ENCODE results near the gene WAPL.

WAPL gene

DNA sequence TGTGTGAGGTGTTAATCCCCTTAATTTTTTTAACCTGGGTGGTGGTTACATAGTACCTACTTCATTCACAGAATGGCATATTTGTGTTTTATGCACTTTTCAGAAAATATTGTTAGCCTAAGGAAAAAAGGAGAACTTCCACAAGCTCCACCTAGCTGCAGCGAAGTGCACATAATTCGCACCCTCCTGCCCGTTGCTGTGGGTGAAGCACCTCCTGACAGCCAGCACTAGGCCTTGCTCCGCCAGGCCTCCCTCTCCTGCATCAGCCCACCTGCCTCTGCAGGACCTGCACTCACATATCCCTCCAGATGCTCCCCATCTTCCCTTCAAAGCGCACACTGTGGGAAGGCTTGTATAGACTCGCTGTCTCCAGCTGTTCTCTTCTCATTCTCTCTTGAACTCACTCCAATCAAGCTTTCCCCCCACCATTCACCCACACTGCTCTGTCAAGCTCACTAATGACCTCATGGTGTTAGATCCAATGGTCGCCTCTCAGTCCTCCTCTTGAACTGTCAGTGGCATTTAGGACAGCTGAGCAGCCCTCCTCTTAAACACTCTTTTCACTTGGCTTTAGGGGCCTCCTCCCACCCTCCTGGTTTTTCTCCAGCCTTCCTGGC, 134.3 kb downstream of the WAPL start:
- peaks cover 17% of the 10 kb centered on the region; the same call in 1 of the 2 replicates for H3K4me1 ChIP-seq (ENCODE audit: control insufficient read depth, insufficient read depth, low read length)
- no peak overlapping the region for H3K9ac ChIP-seq (ENCODE audit: low read length)
- H3K4me3 ChIP-seq (ENCODE audit: low read depth, low read length): no peak overlapping the region
- peaks cover 26% of the 10 kb centered on the region for H3K27me3 ChIP-seq (ENCODE audit: control insufficient read depth, insufficient read depth, low read length)
- no peaks in the 10 kb centered on the region for H3K9me3 ChIP-seq (ENCODE audit: control insufficient read depth, insufficient read depth, low read depth, low read length)
- H3K27ac ChIP-seq (ENCODE audit: low read depth, low read length): no peak overlapping the region
- no peaks in the 10 kb centered on the region for H3K36me3 ChIP-seq (ENCODE audit: control insufficient read depth, insufficient read depth, low read length)

DNA sequence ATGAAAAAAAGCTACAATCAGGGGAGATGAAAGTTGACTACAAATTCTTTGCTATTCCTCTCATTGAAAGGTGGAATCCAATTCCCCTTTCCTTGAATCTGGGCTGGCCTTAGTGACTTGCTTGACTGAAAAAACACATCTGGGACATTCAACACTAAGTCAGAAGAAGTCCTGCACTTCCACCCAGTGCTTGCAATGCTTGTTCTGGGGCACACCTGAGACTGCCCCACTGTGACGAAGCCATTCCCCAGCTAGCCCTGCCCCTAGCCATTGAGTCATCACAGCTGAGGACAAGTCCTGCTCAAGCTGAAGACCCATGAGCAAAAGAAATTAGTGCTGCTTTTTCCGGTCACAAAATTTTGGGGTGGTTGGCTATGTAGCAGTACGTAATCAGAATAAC, 135.8 kb downstream of the WAPL start:
- no peaks in the 10 kb centered on the region for H3K36me3 ChIP-seq (ENCODE audit: control insufficient read depth, insufficient read depth, low read length)
- peaks cover 13% of the 10 kb centered on the region for H3K27me3 ChIP-seq (ENCODE audit: control insufficient read depth, insufficient read depth, low read length)
- H3K27ac ChIP-seq (ENCODE audit: low read depth, low read length): no peak overlapping the region
- no peak overlapping the region for H3K9ac ChIP-seq (ENCODE audit: low read length)
- no peak overlapping the region for H3K4me3 ChIP-seq (ENCODE audit: low read depth, low read length)
- H3K4me1 ChIP-seq (ENCODE audit: control insufficient read depth, insufficient read depth, low read length): peaks cover 17% of the 10 kb centered on the region; the same call in 1 of the 2 replicates
- no peaks in the 10 kb centered on the region for H3K9me3 ChIP-seq (ENCODE audit: control insufficient read depth, insufficient read depth, low read depth, low read length)
